IMR-90 (cell line): ENCODE data around the gene ZBTB32. TPM values are rescaled to one million over a fixed set of nuclear protein-coding genes. Genes with fewer than 3 reads are reported as not detected.

Experiments
- ATAC-seq: fragments of 200-7000 bp; cut with Tn5 transposase; 2 replicates; pipeline ENCODE4 v1.9.1; 2020; ENCODE audit warnings: low read depth, mild to moderate bottlenecking, moderate library complexity
- BruUV-seq: library from RNA; stranded (reverse); fragments of 400-500 nt; replicated peaks from 2 replicates; lab custom pipeline; 2021; lab: Mats Ljungman, UMichigan
- CTCF ChIA-PET: fragments of 300-600 bp; formaldehyde crosslinking; extraction: SDS; loops from one replicate; lab custom pipeline; 2021; ENCODE audit warnings: antibody characterized with exemption; lab: Yijun Ruan, JAX
- POLR2A ChIA-PET: fragments of 300-600 bp; sonication (Branson Sonifier 250); formaldehyde crosslinking; loops from one replicate; lab custom pipeline; 2022; ENCODE audit warnings: antibody characterized with exemption; ENCODE audit not compliant: unreplicated experiment; lab: Charles Lee
- DNase-seq: peaks from one replicate; pipeline ENCODE4 v3.0.0; 2013
- H2AFZ ChIP-seq: replicated peaks from 2 replicates; pipeline ENCODE3; 2013; ENCODE audit warnings: low read length, mild to moderate bottlenecking; ENCODE audit not compliant: poor library complexity
- H2AK5ac ChIP-seq: 2 replicates; pipeline ENCODE4 v1.6.1; 2013; ENCODE audit warnings: low read depth, low read length, inconsistent platforms
- H2AK9ac ChIP-seq: replicated peaks from 2 replicates; pipeline ENCODE3; 2013; ENCODE audit warnings: mild to moderate bottlenecking, low read depth, low read length, moderate library complexity; ENCODE audit not compliant: poor library complexity
- H2BK120ac ChIP-seq: 2 replicates; pipeline ENCODE4 v1.6.1; 2013; ENCODE audit warnings: low read depth, low read length, inconsistent platforms
- H2BK15ac ChIP-seq: 3 replicates; pipeline ENCODE4 v1.6.1; 2013; ENCODE audit warnings: low read depth, low read length, inconsistent platforms
- H2BK20ac ChIP-seq: 2 replicates; pipeline ENCODE4 v1.6.1; 2013; ENCODE audit warnings: low read depth, mild to moderate bottlenecking, inconsistent platforms, low read length, moderate library complexity
- H2BK5ac ChIP-seq: 2 replicates; pipeline ENCODE4 v1.6.1; 2013; ENCODE audit warnings: mild to moderate bottlenecking, low read depth, low read length, inconsistent platforms; ENCODE audit not compliant: poor library complexity, severe bottlenecking
- H3K14ac ChIP-seq: replicated peaks from 2 replicates; pipeline ENCODE4 v1.6.1; 2013; ENCODE audit warnings: low read depth, low read length, inconsistent platforms
- H3K18ac ChIP-seq: 2 replicates; pipeline ENCODE4 v1.6.1; 2013; ENCODE audit warnings: low read depth, low read length, control low read depth
- H3K23ac ChIP-seq: 2 replicates; pipeline ENCODE4 v1.6.1; 2013; ENCODE audit warnings: low read depth, low read length, inconsistent platforms
- H3K27ac ChIP-seq: 2 replicates; pipeline ENCODE4 v1.5.1; 2013; ENCODE audit warnings: mild to moderate bottlenecking, control low read depth, low read length; ENCODE audit not compliant: insufficient read depth
- H3K27me3 ChIP-seq: 2 replicates; pipeline ENCODE4 v1.6.1; 2013; ENCODE audit warnings: low read length; ENCODE audit not compliant: control insufficient read depth, insufficient read depth
- H3K36me3 ChIP-seq: 2 replicates; pipeline ENCODE4 v1.6.1; 2013; ENCODE audit warnings: low read length, mixed read lengths; ENCODE audit not compliant: control insufficient read depth, insufficient read depth
- H3K4ac ChIP-seq: 2 replicates; pipeline ENCODE4 v1.6.1; 2013; ENCODE audit warnings: low read depth, low read length, inconsistent platforms
- H3K4me1 ChIP-seq: 2 replicates; pipeline ENCODE4 v1.6.1; 2013; ENCODE audit warnings: low read length, mixed read lengths; ENCODE audit not compliant: control insufficient read depth, insufficient read depth
- H3K4me2 ChIP-seq: 2 replicates; pipeline ENCODE4 v1.6.1; 2013; ENCODE audit warnings: low read depth, mild to moderate bottlenecking, control low read depth, low read length, moderate library complexity
- H3K4me3 ChIP-seq: 2 replicates; pipeline ENCODE4 v1.5.1; 2013; ENCODE audit warnings: low read depth, mild to moderate bottlenecking, control low read depth, low read length, moderate library complexity; ENCODE audit not compliant: insufficient read depth
- H3K56ac ChIP-seq: 2 replicates; pipeline ENCODE4 v1.6.1; 2013; ENCODE audit warnings: low read length, inconsistent platforms; ENCODE audit not compliant: insufficient read depth; ENCODE audit errors: extremely low read depth
- H3K79me1 ChIP-seq, 2 experiments: 2 replicates each; pipeline ENCODE4 v1.6.1; 2013; ENCODE audit warnings: low read length in 2 of 2, inconsistent platforms in 1 of 2, low read depth in 1 of 2
- H3K9ac ChIP-seq: 2 replicates; pipeline ENCODE4 v1.6.1; 2013; ENCODE audit warnings: low read depth, low read length, control low read depth
- H3K9me1 ChIP-seq: 2 replicates; pipeline ENCODE4 v1.6.1; 2013; ENCODE audit warnings: low read length, inconsistent platforms; ENCODE audit not compliant: insufficient read depth
- H3K9me3 ChIP-seq: 2 replicates; pipeline ENCODE4 v1.6.1; 2013; ENCODE audit warnings: low read length; ENCODE audit not compliant: control insufficient read depth, insufficient read depth
- H4K20me1 ChIP-seq: 2 replicates; pipeline ENCODE4 v1.6.1; 2013; ENCODE audit warnings: low read length, inconsistent platforms; ENCODE audit not compliant: insufficient read depth
- H4K5ac ChIP-seq: 2 replicates; pipeline ENCODE4 v1.6.1; 2013; ENCODE audit warnings: mild to moderate bottlenecking, low read depth, low read length, control low read depth
- H4K8ac ChIP-seq, 2 experiments: 2 replicates each; pipeline ENCODE4 v1.6.1; 2013; ENCODE audit warnings: low read depth in 2 of 2, low read length in 2 of 2, control low read depth in 1 of 2, inconsistent platforms in 1 of 2
- H4K91ac ChIP-seq: 2 replicates; pipeline ENCODE4 v1.6.1; 2013; ENCODE audit warnings: low read depth, low read length, inconsistent platforms; ENCODE audit not compliant: insufficient read depth
- BHLHE40 ChIP-seq: fragments of 150-350 bp; IDR thresholded peaks from 2 replicates; pipeline ENCODE4 v1.6.1; 2016; ENCODE audit warnings: mild to moderate bottlenecking, low read depth, low read length
- CEBPB ChIP-seq: IDR thresholded peaks from 2 replicates; pipeline ENCODE4 v1.6.1; 2012; ENCODE audit warnings: low read depth, low read length, improper control_type of control experiment
- MAZ ChIP-seq: IDR thresholded peaks from 2 replicates; pipeline ENCODE4 v1.6.1; 2012; ENCODE audit warnings: low read depth, mild to moderate bottlenecking, low read length, improper control_type of control experiment, moderate library complexity, borderline replicate concordance
- NFE2L2 ChIP-seq: fragments of 150-350 bp; IDR thresholded peaks from 2 replicates; pipeline ENCODE4 v1.6.1; 2016; ENCODE audit warnings: low read depth, mild to moderate bottlenecking, low read length
- POLR2A ChIP-seq: IDR thresholded peaks from 2 replicates; pipeline ENCODE4 v1.6.1; 2012; ENCODE audit warnings: mild to moderate bottlenecking, low read depth, low read length
- WGBS, 2 experiments: methylation state at CpG; one replicate each; pipeline versions ENCODE4 v1.1.5 to v1.1.7; 2013; ENCODE audit warnings: missing lambda C conversion rate in 2 of 2; ENCODE audit not compliant: insufficient read length in 1 of 2; ENCODE audit errors: extremely low coverage in 2 of 2; 5-methylcytosine and 5-hydroxymethylcytosine counted together
- dilution Hi-C: fragments of 300-500 bp; cut with HindIII; formaldehyde crosslinking; loops from one replicate; pipeline ENCODE4 v1.14.3; 2018; ENCODE audit warnings: low sequenced_read_pairs; ENCODE audit not compliant: unreplicated experiment
- in situ Hi-C: fragments of 300-500 bp; cut with MboI; formaldehyde crosslinking; loops from 3 replicates; pipeline ENCODE4 v1.14.3; 2019; ENCODE audit warnings: low sequenced_read_pairs, inconsistent platforms, mixed read lengths
- intact Hi-C: fragments of 100-400 bp; cut with micrococcal nuclease; formaldehyde crosslinking; loops from 2 replicates; pipeline ENCODE4 v1.10.0; 2022
- polyA plus RNA-seq, 3 experiments: library from polyadenylated mRNA; depleted of rRNA; stranded (reverse); fragments of >200 nt; gene quantifications; 2 replicates each; pipeline ENCODE4 v1.2.3, GENCODE V29; 2012; ENCODE audit warnings: low replicate concordance in 1 of 3
- total RNA-seq: library from RNA; depleted of rRNA; stranded (reverse); fragments of >200 nt; gene quantifications from 2 replicates; pipeline ENCODE4 v1.2.3, GENCODE V29; 2012
- TF ChIP-seq, protein P1 (sequence below): fragments of 150-350 bp; IDR thresholded peaks from 2 replicates; pipeline ENCODE4 v1.6.1; 2016; ENCODE audit warnings: low read depth, mild to moderate bottlenecking, low read length, moderate library complexity, borderline replicate concordance

Gene ZBTB32
- total and polyA plus RNA-seq, 2 of the 4 experiments (the other 2 are of a cell fraction): not detected

- Histone ChIP-seq H4K5ac (peak overlapping the region; percentile 9; the same call in 1 of the 2 replicates), H3K4ac (peak overlapping the region; percentile 79), H2AK9ac (peak overlapping the region; percentile 95), H2BK15ac (no peak overlapping the region), H3K36me3 (peaks cover 29% of the 10 kb centered on the region; the same call in 1 of the 2 replicates), H3K27me3 (no peaks in the 10 kb centered on the region), H4K8ac (peak overlapping the region; percentile 12 to 80; a peak in 2 of 4 replicates), H2AK5ac (peak overlapping the region; percentile 92), H3K4me3 (peak overlapping the region; percentile 50), H3K18ac (no peak overlapping the region; the same call in 1 of the 2 replicates), H3K56ac (no peak overlapping the region), H3K9ac (peak overlapping the region; percentile 52; the same call in 1 of the 2 replicates), H4K91ac (peak overlapping the region; percentile 52; the same call in 1 of the 2 replicates), H3K14ac (peak overlapping the region; percentile 73), H3K9me3 (no peaks in the 10 kb centered on the region), H3K4me1 (peaks cover 13% of the 10 kb centered on the region), H2BK5ac (peak overlapping the region; percentile 96), H3K9me1 (peaks cover 16% of the 10 kb centered on the region; the same call in 1 of the 2 replicates), H2BK120ac (peak overlapping the region; percentile 25; the same call in 1 of the 2 replicates), H3K79me1 (peaks cover 28 to 68% of the 10 kb centered on the region in 2 experiments; a peak in 3 of 4 replicates), H3K4me2 (peak overlapping the region; percentile 93), H2BK20ac (no peak overlapping the region), H3K23ac (peak overlapping the region; percentile 82; the same call in 1 of the 2 replicates), H2AFZ (peak overlapping the region; percentile 96), H4K20me1 (peaks cover 6% of the 10 kb centered on the region; the same call in 1 of the 2 replicates), H3K27ac (peak overlapping the region; percentile 39)
- ATAC-seq: peak; percentile 0
- POLR2A ChIA-PET: no interaction called here
- in situ Hi-C loops: no loop called here
- CTCF ChIA-PET: no interaction called here
- BruUV-seq: no TSS peak
- intact Hi-C loops: loop anchor here (5.0 kb wide), 1 partner anchor 177 kb away; no protein-coding TSS in a partner anchor
- 26% methylated on average over 8 of the region's 17 CpGs; no CpG with 5 or more reads in 1 of the 2 experiments for whole genome bisulfite sequencing, 2 experiments
- dilution Hi-C loops: no loop called here
- TF ChIP-seq CEBPB (no peak), BHLHE40 (no peak), NFE2L2 (no peak), MAZ (no peak), POLR2A (peak; percentile 13; the same call in 1 of the 2 replicates)
- TF ChIP-seq, protein P1, sequence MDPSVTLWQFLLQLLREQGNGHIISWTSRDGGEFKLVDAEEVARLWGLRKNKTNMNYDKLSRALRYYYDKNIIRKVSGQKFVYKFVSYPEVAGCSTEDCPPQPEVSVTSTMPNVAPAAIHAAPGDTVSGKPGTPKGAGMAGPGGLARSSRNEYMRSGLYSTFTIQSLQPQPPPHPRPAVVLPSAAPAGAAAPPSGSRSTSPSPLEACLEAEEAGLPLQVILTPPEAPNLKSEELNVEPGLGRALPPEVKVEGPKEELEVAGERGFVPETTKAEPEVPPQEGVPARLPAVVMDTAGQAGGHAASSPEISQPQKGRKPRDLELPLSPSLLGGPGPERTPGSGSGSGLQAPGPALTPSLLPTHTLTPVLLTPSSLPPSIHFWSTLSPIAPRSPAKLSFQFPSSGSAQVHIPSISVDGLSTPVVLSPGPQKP: no peak
- no peak for DNase-seq
Observed at GRCh38 chr19:35755131-35755549, 50.8 kb downstream of the ZBTB32 start.
